H4 (cell line): ENCODE results near the gene CACNA1C. TPM values are rescaled to one million over a fixed set of nuclear protein-coding genes. Genes with fewer than 3 reads are reported as not detected.
"Not testable (repeated sequence)": the region's sequence is repeated elsewhere in the genome, so short reads cannot be mapped to it uniquely, and the experiment has no call there.

Source experiments
- DNase-seq: peaks from one replicate; pipeline ENCODE4 v3.0.0-alpha.2; 2015; ENCODE audit warnings: low spot score
- total RNA-seq: library from RNA; depleted of rRNA; stranded (reverse); fragments of >200 nt; shearing (Covaris generic); gene quantifications from 2 replicates; pipeline ENCODE4 v1.2.3, GENCODE V29; 2014; rRNA removed

Gene CACNA1C
- total RNA-seq, 1 experiment from 2014 or later: 1.5 TPM

- DNase-seq: no peak
Measured at GRCh38 chr12:2739069-2739468, 686.3 kb downstream of the CACNA1C start.

DNA sequence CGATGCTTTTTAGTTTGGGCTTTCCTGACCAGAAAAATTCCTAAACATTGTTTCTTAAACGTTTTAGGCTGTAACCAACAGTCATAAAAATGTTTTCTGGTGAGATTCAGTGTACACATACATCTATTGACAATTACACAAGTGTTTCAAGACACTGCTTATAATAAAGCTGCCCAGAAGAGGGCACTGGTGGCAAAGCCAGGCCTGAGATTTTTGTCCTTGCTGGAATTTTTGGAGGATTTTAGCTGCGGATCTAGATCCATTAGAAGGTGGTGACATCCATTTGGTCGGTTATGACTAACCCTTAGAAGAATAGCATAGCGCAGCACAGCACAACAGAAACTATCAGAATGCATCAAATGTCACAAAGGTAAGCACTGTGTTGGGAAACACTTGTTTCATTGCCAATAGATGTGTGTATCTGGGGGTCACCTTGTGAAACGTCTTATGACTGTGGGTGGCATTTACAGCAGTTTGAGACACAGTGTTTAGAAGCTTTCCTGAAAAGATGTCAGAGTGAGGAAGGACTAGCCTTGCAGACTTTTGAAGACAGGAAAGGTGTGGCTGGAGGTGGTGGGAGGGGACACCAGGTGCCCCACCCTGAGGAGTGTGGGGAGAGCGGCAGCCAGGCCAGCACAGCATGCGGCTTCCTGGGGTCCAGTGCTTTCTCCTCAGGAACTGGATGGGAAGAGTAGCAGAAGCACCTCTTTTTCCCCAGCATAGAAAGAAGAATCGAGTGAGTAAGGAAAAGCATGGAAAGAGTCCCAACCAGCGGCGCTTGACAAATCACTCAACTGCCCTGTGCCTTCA, 687.2 kb downstream of the CACNA1C start:
- no peak for DNase-seq

DNA sequence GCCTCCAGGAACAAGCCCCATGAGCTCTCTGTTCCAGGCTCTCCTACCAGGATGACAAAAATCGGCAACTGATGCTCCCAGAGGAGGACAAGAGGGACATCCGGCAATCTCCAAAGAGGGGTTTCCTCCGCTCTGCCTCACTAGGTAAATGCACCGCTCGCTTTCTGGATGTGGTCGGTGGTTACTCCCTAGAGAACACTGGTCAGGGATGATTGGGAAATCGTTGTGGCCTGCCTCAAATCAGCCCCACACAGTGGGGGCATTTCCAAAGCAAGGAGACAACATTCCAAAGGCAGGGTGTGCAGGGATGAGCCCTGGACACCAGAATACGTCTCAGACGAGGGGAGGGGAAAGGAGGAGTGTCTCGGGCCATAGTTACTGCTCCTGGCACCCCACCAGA, 689.2 kb downstream of the CACNA1C start:
- not testable (repeated sequence) for DNase-seq

DNA sequence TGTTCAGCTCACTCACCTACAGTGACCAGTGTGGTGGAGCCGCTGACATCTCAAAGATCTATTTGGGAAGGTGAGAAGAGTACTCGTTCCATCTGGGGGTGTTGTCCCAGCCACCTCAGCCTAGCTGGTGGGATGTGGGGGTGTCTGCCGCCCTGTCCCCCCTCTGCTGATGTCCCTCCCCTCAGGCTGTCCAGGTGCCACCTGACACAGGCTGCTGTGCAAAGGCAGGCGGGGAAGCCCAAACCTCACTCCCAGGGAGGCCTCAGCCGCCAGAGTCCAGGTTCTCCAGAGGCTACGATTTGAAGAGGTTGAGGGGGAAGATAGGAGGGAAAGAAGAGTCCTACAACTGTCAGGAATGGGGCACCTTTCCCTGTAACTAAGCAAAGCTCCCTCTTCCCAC, 690.7 kb downstream of the CACNA1C start:
- no peak for DNase-seq

DNA sequence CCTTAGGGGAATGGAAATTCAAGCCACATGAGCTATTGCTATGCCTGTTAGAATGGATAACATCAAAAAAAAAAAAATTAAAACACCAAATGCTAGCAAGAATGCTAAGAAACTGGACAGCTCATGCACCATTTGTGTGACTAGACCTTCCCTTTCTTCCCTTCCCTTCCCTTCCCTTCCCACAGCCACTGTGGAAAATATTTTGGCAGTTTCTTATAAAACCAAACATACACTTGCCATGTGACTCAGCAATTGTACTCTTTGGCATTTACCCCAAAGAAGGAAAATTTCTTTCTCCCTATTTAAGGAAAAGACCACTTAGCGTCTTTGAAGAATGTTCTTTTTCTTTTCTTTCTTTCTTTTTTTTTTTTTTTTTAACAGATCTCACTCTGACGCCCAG, 692.9 kb downstream of the CACNA1C start:
- no peak for DNase-seq

Other genes with a start within 250 kb of the CACNA1C start
- gene LRTM2, start 232.4 kb upstream of the CACNA1C start, total RNA-seq: not detected in 2 replicates
- gene CACNA2D4, start 134.3 kb upstream of the CACNA1C start, total RNA-seq: not detected in 2 replicates
- gene DCP1B, start 48.5 kb upstream of the CACNA1C start, total RNA-seq: 25.7 and 32.4 TPM in 2 replicates